Astrocyte of the cerebellum (primary cell): ENCODE data around the gene PLEKHS1.
"Not testable (repeated sequence)": the region's sequence is repeated elsewhere in the genome, so short reads cannot be mapped to it uniquely, and the experiment has no call there.

ENCODE experiments used
- DNase-seq: peaks from one replicate; pipeline ENCODE4 v3.0.0-alpha.2; 2011; ENCODE audit warnings: low read depth
- H3K4me3 ChIP-seq: 2 replicates; pipeline ENCODE4 v1.5.1; 2011; ENCODE audit warnings: mild to moderate bottlenecking, low read depth, low read length, moderate library complexity
- CTCF ChIP-seq: IDR thresholded peaks from 2 replicates; pipeline ENCODE4 v1.5.1; 2012; ENCODE audit warnings: low read length, low read depth, moderate library complexity, mild to moderate bottlenecking; ENCODE audit errors: missing control alignments
- in situ Hi-C: cut with HindIII; loops from 2 replicates; pipeline ENCODE4 v1.10.0; 2017; ENCODE audit warnings: low sequenced_read_pairs

Gene PLEKHS1

DNA sequence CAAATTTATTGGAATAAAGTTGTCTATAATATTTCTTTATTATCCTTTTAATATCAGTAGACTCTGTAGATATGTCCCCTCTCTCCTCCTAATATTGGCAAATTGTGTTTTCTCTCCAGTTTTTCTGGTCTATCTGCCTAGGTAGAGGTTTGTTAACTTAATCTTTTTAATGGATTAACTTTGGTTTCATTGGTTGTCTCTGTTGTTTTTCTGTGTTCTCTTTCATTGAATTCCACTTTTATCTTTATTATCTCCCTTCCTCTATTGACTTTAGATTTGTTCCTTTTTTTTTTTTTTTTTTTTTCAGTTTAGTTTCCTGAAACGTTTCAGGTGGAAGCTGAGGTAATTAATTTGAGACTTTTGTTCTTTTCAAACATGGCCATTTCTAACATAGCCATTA lies 10.6 kb downstream of the PLEKHS1 start:
- TF ChIP-seq CTCF, result no peak
- no peak for DNase-seq
- no peak overlapping the region for H3K4me3 ChIP-seq
- in situ Hi-C loops, result no loop called here

- no peak overlapping the region for H3K4me3 ChIP-seq
- in situ Hi-C loops, result no loop called here
- no peak for DNase-seq
- no peak for TF ChIP-seq CTCF
Measured at GRCh38 chr10:113764582-113764981, 13.1 kb downstream of the PLEKHS1 start.

GRCh38 chr10:113765910-113766309 lies 14.4 kb downstream of the PLEKHS1 start:
- DNase-seq, result no peak
- TF ChIP-seq CTCF, result no peak
- in situ Hi-C loops, result no loop called here
- H3K4me3 ChIP-seq, result no peak overlapping the region

GRCh38 chr10:113767222-113767621 lies 15.7 kb downstream of the PLEKHS1 start:
- no peak for TF ChIP-seq CTCF
- H3K4me3 ChIP-seq, result no peak overlapping the region
- DNase-seq, result no peak
- in situ Hi-C loops, result no loop called here

GRCh38 chr10:113770346-113770745 lies 18.9 kb downstream of the PLEKHS1 start:
- H3K4me3 ChIP-seq, result no peak overlapping the region
- DNase-seq, result no peak
- in situ Hi-C loops, result no loop called here
- TF ChIP-seq CTCF, result no peak

- DNase-seq, in situ Hi-C loops, H3K4me3 ChIP-seq: not testable (repeated sequence)
Measured at GRCh38 chr10:113771131-113771530, 19.6 kb downstream of the PLEKHS1 start.

GRCh38 chr10:113775686-113776294 lies 24.3 kb downstream of the PLEKHS1 start:
- TF ChIP-seq CTCF, result no peak
- in situ Hi-C loops, result no loop called here
- no peak for DNase-seq
- no peak overlapping the region for H3K4me3 ChIP-seq
